BLaER1 treated with 17β-estradiol and CSF1 and Interleukin-3, amounts not matched to agents 10 nM and 100 nM (cell line): ENCODE measurements around the gene TMEM167B.
A peak's percentile ranks its signal among the peaks of the same experiment; 100 is the strongest.

Experiments
- H3K27ac ChIP-seq, 11 experiments: shearing (Covaris generic); formaldehyde crosslinking; 2 replicates each; pipeline ENCODE4 v1.8.1; 2022
- H3K27me3 ChIP-seq, 11 experiments: shearing (Covaris generic); formaldehyde crosslinking; 2 replicates each; pipeline ENCODE4 v1.8.1; 2022
- H3K36me3 ChIP-seq, 11 experiments: shearing (Covaris generic); formaldehyde crosslinking; 2 replicates each; pipeline ENCODE4 v1.8.1; 2022
- H3K4me1 ChIP-seq, 10 experiments: shearing (Covaris generic); formaldehyde crosslinking; 2 replicates each; pipeline ENCODE4 v1.8.1; 2022
- H3K4me2 ChIP-seq, 11 experiments: shearing (Covaris generic); formaldehyde crosslinking; 2 replicates each; pipeline ENCODE4 v1.8.1; 2022
- H3K4me3 ChIP-seq, 10 experiments: shearing (Covaris generic); formaldehyde crosslinking; 2 replicates each; pipeline ENCODE4 v1.8.1; 2022
- H3K9ac ChIP-seq, 11 experiments: shearing (Covaris generic); formaldehyde crosslinking; 2 replicates each; pipeline ENCODE4 v1.8.1; 2022
- H3K9me3 ChIP-seq, 11 experiments: shearing (Covaris generic); formaldehyde crosslinking; replicated peaks in 1 of 11; 2 replicates each; pipeline ENCODE4 v1.8.1; 2022
- H4K20me1 ChIP-seq, 11 experiments: shearing (Covaris generic); formaldehyde crosslinking; 2 replicates each; pipeline ENCODE4 v1.8.1; 2022
- Cebpa-rat ChIP-seq, 11 experiments: shearing (Covaris generic); IDR thresholded peaks; 2 replicates each; pipeline ENCODE4 v1.8.1; 2022

TMEM167B gene

DNA sequence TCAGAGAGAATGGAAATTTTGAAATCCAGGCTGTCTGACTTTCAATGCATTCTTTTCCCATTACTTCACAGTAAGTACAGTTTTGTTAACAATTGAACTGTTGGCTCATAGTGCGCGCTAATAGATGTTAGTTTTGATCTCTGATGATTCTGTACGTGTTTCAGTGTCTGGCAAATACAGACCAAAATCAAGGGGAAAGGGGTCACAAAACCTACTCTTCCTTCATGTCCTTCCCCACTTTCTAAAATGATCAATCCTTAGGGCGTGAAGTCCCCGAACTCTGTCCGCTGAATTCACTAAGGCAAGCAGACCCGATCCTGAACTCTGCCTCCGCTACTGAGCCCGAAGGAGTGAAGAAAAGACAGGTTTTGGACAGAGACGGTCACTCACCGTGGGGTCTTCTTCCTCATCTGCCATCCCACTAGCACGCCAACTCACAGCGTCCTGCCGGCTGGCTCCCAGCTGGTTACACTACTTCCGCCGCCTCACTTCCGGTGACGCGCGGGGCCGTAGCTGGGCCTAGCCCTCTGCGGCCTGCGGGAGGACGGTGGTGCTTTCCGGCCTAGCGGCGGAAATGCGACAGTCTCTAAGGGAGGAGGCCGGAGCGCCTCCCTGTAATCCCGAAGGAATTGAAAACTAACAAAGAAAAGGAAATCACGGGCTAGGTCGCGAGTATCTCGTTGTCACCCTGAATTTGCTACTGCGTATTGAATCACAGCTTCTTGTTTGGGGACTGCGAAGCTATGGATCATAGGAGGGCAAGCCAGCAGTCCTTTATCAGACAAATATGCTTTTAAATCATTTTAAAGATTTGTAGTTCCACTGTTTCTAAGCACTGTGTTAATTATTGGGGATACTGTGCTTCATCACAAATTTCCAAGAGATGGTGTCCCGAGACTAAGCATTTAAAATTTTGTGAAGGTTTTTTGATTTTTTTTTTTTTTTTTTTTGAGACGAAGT, 14.8 kb upstream of the TMEM167B start, which contains the start of gene TAF13:
TSS of gene TAF13 (minus strand) at position 473 of the 960 bp plus-strand sequence. CDS start at position 417, 56 bp downstream.
- Histone ChIP-seq H3K4me3 (peak within 1 kb of the TSS; percentile 60 to 81 (median 76)), H3K36me3 (peaks cover 18 to 33% (median 28%) of the 10 kb centered on the region in 11 experiments; a peak in 21 of 22 replicates), H3K27me3 (no peaks in the 10 kb centered on the region), H4K20me1 (peaks cover 0 to 30% (median 4%) of the 10 kb centered on the region in 11 experiments; a peak in 6 of 22 replicates), H3K4me1 (peaks cover 18 to 39% (median 28%) of the 10 kb centered on the region in 10 experiments), H3K27ac (peak within 1 kb of the TSS; percentile 88 to 97 (median 93)), H3K9me3 (peaks cover 0 to 8% (median 6%) of the 10 kb centered on the region in 11 experiments; a peak in 14 of 22 replicates), H3K9ac (peak within 1 kb of the TSS; percentile 76 to 94 (median 87)), H3K4me2 (peak within 1 kb of the TSS; percentile 72 to 97 (median 81))
- no peak for TF ChIP-seq Cebpa-rat (IDR thresholded peaks at IDR 0.05)

GRCh38 chr1:109078317-109078716, 12.2 kb upstream of the TMEM167B start:
- Histone ChIP-seq H3K27me3 (no peaks in the 10 kb centered on the region), H3K36me3 (peaks cover 6 to 12% (median 6%) of the 10 kb centered on the region in 11 experiments; a peak in 20 of 22 replicates), H3K27ac (no peak overlapping the region), H4K20me1 (peaks cover 0 to 6% (median 0%) of the 10 kb centered on the region in 11 experiments; a peak in 1 of 22 replicates), H3K4me2 (no peak overlapping the region), H3K4me3 (no peak overlapping the region), H3K4me1 (peaks cover 15 to 27% (median 19%) of the 10 kb centered on the region in 10 experiments), H3K9me3 (peaks cover 0 to 7% (median 6%) of the 10 kb centered on the region in 11 experiments; a peak in 14 of 22 replicates), H3K9ac (peak overlapping the region in 1 of 11 experiments; percentile 24; a peak in 1 of 22 replicates)
- no peak for TF ChIP-seq Cebpa-rat (IDR thresholded peaks at IDR 0.05)

DNA sequence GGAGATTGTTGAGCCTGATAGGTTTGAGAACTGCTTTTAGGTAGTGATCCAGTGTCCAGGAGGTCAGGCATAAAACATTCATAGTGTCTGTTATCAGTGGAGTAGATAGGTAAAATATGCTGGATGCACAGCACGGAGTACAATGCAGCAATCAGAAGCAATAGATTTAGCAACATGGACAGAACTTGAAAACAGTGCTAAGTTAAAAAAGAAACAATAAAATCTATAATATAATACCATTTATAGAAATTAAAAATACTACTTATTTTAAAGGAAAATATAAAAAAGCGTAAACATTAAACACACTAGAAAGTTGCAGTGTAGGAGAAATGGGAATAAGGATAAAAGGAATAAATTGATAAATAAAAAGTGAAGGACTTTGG, 11.3 kb upstream of the TMEM167B start:
- H3K4me3 ChIP-seq: no peak overlapping the region
- no peaks in the 10 kb centered on the region for H3K9me3 ChIP-seq
- peaks cover 0 to 5% (median 0%) of the 10 kb centered on the region in 11 experiments; a peak in 1 of 22 replicates for H3K36me3 ChIP-seq
- H3K27me3 ChIP-seq: no peaks in the 10 kb centered on the region
- H3K4me2 ChIP-seq: no peak overlapping the region
- H4K20me1 ChIP-seq: no peaks in the 10 kb centered on the region
- peaks cover 13 to 21% (median 18%) of the 10 kb centered on the region in 10 experiments for H3K4me1 ChIP-seq
- no peak for TF ChIP-seq Cebpa-rat (IDR thresholded peaks at IDR 0.05)
- no peak overlapping the region for H3K9ac ChIP-seq
- H3K27ac ChIP-seq: no peak overlapping the region

GRCh38 chr1:109080441-109081082, 10.0 kb upstream of the TMEM167B start:
- H4K20me1 ChIP-seq: no peaks in the 10 kb centered on the region
- no peaks in the 10 kb centered on the region for H3K9me3 ChIP-seq
- H3K27ac ChIP-seq: no peak overlapping the region
- no peaks in the 10 kb centered on the region for H3K27me3 ChIP-seq
- H3K36me3 ChIP-seq: no peaks in the 10 kb centered on the region
- H3K4me2 ChIP-seq: no peak overlapping the region
- no peak overlapping the region for H3K4me3 ChIP-seq
- no peak for TF ChIP-seq Cebpa-rat (IDR thresholded peaks at IDR 0.05)
- no peak overlapping the region for H3K9ac ChIP-seq
- H3K4me1 ChIP-seq: peaks cover 7 to 14% (median 8%) of the 10 kb centered on the region in 10 experiments; a peak in 18 of 20 replicates

GRCh38 chr1:109083501-109083900, 7.1 kb upstream of the TMEM167B start:
- no peaks in the 10 kb centered on the region for H3K9me3 ChIP-seq
- H3K27ac ChIP-seq: no peak overlapping the region
- TF ChIP-seq Cebpa-rat (IDR thresholded peaks at IDR 0.05): no peak
- H3K27me3 ChIP-seq: no peaks in the 10 kb centered on the region
- H3K9ac ChIP-seq: no peak overlapping the region
- H3K4me3 ChIP-seq: no peak overlapping the region
- H3K36me3 ChIP-seq: no peaks in the 10 kb centered on the region
- peaks cover 0 to 3% (median 0%) of the 10 kb centered on the region in 10 experiments; a peak in 2 of 20 replicates for H3K4me1 ChIP-seq
- H3K4me2 ChIP-seq: no peak overlapping the region
- H4K20me1 ChIP-seq: no peaks in the 10 kb centered on the region

DNA sequence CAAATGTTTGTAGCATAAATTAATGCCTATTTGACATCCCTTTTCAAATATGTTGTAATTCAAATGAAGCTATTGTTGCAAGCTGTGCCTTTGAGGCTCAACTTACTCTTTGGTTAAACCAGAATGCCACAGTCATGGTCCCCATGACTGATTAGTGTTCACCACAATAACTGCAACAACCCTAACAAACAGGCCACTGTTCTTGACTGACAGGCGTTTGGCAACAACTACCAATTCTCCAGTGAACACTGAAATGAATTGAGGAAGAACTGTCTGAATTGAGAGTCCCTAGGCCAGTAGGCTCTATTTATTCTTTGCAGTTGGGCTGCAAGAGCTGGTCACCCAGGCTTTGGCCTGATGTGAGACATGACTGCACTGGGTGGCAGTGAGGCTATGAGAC, 6.6 kb upstream of the TMEM167B start:
- H3K9me3 ChIP-seq: no peaks in the 10 kb centered on the region
- no peak overlapping the region for H3K4me3 ChIP-seq
- no peaks in the 10 kb centered on the region for H3K27me3 ChIP-seq
- no peak overlapping the region for H3K9ac ChIP-seq
- peaks cover 0 to 3% (median 0%) of the 10 kb centered on the region in 10 experiments; a peak in 2 of 20 replicates for H3K4me1 ChIP-seq
- no peaks in the 10 kb centered on the region for H4K20me1 ChIP-seq
- TF ChIP-seq Cebpa-rat (IDR thresholded peaks at IDR 0.05): no peak
- no peak overlapping the region for H3K27ac ChIP-seq
- no peaks in the 10 kb centered on the region for H3K36me3 ChIP-seq
- H3K4me2 ChIP-seq: no peak overlapping the region

- Histone ChIP-seq H3K9ac (no peak overlapping the region), H3K27ac (no peak overlapping the region), H3K4me1 (peaks cover 2 to 9% (median 5%) of the 10 kb centered on the region in 10 experiments; a peak in 16 of 20 replicates), H3K4me3 (no peak overlapping the region), H3K4me2 (no peak overlapping the region), H3K36me3 (no peaks in the 10 kb centered on the region), H4K20me1 (no peaks in the 10 kb centered on the region), H3K27me3 (no peaks in the 10 kb centered on the region), H3K9me3 (peaks cover 0 to 7% (median 0%) of the 10 kb centered on the region in 11 experiments; a peak in 5 of 22 replicates)
- TF ChIP-seq Cebpa-rat (IDR thresholded peaks at IDR 0.05): no peak
Observed at GRCh38 chr1:109084563-109085517, 5.7 kb upstream of the TMEM167B start.
